NCI-H226 (cell line): ENCODE data around the gene ZNF414.

ENCODE experiments used
- DNase-seq: peaks from one replicate; pipeline ENCODE4 v3.0.0-alpha.2; 2015

The ZNF414 gene

DNA sequence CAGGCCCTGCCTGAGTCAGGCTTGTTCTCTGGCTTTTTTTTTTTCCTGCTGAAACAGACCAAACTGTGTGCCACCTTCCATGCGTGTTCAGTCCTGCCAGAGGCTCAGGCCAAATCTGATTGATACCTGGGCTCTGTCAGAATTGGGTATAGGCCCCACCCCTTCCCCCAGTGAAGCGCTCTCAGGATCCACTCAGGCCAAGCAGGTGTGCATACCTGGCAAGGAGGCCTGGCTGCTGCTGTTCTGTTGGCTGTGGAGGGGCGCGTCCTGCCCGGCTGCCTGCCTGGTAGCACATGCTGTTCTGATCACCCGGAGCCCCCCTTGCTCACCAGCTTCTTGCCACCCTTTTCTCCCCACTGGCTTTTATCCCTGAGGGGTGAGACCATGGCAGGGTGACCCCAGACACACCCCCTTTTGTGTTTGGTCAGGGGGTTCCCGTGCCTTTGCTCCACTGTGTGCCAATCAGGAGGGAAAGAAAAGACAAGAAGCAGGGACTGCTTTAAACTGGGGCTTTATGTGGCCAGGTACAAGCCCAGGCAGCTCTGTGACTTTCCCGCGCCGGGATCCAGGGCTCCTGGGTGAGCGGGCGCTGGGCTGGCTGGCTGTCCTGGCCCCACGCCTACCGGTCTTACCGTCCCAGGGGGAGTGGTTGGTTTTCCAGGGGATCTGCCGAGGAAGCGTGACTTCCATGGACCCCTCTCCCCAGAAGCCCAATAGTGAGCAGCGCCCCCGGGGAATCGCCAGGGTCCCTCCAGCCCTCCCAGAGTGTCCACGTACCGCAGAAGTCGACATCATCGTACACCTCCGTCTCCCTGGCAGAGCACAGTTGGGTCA is 24.2 kb downstream of the ZNF414 start:
- DNase-seq, result no peak

DNA sequence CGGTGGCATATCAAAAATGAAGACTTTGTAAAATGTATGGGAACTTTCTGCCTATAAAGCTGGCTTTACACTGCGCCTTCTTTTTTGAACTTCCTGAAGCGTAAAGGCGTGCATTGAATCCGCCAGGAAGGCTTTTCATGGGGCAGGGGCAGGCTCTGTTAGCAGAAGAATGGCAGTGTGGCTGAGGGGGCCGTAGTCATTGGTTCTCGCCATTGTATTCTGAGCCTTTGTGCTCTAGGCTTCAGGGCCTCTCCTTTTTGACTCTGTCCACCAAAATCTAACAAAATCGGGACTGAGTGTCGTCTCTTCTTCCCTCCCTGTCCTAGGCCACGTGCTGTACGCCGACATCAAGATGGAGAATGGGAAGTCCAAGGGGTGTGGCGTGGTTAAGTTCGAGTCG is 25.6 kb downstream of the ZNF414 start:
- DNase-seq, result no peak

DNA sequence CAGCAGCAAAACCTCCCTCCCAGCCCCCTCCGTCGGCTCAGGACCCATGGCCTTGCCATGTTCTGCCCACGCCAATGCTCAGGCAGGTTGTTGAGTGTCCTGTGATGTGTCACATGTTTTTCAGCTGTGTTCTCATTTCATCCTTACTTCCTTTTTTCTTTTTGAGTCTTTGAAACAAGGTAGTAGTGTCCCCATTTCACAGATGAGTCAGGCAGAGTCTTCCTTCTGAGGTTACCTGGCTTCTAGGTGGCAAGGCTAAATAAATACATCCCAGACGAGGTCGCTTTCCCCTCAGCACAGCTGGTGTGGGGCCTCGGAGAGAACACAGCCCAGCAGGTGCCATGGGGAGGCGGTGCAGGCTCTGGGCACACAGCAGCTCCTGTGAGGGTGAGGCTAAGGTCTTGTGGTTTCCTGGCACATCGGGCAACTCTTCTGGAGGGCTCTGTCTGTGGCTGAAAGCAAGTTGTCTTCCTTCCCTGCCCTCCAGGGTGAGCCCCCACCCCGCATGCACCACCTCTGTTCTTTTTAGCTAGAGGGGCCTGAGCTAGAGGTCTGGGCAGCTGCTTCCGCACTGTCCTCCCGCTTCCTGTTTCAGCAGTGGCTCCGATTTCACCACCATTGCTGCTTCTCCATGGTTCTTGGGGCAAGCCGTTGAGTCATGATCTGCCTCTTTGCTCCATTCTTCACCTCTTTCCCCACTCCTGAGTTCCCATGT is 26.7 kb downstream of the ZNF414 start:
- DNase-seq, result no peak

DNA sequence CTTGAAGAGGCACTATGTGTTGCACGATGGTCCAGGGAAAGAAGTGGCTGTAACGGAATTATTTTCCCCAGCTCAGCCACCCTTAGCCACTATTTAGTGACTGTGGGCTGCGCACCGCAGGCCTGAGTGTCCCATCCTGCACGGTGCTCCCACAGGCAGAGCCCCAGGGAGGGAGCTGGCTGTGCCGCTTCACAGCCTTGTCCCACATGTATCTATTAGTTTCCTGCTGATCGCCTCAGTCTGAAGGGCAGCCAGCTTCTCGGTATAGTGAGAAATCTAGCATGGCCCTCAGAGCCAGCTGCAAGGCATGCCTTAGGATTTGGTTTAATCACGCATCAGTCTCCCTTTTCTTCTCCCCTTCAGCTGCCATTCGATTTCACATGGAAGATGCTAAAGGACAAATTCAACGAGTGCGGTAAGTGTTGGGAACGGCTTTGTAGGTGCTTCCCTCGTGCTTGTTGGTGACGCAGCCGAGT is 27.3 kb downstream of the ZNF414 start:
- DNase-seq, result no peak

DNA sequence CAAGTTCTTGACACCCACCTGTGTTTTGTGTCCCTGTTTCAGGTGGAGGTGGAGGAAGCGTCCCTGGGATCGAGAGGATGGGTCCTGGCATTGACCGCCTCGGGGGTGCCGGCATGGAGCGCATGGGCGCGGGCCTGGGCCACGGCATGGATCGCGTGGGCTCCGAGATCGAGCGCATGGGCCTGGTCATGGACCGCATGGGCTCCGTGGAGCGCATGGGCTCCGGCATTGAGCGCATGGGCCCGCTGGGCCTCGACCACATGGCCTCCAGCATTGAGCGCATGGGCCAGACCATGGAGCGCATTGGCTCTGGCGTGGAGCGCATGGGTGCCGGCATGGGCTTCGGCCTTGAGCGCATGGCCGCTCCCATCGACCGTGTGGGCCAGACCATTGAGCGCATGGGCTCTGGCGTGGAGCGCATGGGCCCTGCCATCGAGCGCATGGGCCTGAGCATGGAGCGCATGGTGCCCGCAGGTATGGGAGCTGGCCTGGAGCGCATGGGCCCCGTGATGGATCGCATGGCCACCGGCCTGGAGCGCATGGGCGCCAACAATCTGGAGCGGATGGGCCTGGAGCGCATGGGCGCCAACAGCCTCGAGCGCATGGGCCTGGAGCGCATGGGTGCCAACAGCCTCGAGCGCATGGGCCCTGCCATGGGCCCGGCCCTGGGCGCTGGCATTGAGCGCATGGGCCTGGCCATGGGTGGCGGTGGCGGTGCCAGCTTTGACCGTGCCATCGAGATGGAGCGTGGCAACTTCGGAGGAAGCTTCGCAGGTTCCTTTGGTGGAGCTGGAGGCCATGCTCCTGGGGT is 28.2 kb downstream of the ZNF414 start:
- DNase-seq, result no peak

DNA sequence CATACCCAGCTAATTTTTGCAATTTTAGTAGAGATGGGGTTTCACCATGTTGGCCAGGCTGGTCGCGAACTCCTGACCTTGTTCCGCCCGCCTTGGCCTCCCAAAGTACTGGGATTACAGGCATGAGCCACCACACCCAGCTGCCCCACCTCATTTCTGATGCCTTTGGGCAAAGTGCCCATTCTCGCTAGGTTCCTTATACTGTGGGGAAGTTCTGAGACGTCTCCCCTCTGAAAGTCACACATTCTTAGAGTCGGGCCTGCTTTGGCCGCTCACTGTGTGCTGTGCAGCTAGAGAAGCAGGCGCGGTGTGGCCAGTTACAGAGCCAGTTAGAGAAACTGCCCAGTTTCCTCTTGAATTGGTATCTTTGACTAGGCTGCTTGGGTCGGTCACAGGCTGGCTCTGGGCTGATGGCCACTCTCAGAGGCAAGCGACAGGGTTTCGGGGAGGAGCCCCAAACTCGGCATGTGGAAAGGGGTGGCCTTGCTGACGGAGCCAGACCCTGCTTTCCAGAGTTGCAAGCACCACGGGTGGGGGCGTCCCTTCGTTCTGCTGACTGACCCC is 29.6 kb downstream of the ZNF414 start:
- DNase-seq, result no peak

DNA sequence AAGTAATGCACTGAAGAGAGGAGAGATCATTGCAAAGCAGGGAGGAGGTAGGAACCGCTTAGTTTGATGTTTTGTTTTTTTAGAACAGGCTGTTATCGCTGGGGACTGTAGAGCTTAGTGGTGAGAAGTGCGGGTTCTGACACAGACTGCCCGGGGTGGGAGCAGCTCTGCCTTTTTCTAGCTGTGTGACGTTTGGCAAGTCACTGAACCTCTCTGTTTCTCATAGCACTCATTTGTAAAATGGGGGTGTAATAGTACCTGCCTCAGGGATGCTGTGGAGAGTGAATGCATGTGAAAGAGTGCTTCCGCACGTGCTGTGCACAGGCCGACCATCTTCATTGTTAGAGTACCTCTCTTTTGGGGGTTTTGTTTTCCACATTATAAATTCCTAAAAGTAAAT is 30.8 kb downstream of the ZNF414 start:
- DNase-seq, result no peak

DNA sequence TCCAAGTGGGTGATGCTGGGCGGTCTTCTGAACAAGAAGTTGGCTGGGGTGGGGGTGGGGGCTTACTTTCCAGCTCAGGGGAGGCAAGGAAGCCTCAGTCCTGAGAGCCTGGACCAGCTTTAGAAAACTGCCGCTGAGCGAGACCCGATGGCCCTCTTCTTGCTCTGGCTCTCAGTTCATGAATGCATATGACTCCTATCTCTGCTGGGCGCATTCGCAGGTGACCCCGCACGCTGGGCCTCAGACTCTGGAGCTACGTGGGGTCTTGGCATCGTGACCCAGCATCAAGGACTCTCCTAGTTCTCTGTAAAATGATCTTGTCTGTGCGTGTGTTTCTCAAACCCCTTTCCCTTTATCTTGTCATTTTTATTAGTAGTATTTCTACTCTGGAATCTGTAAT is 31.3 kb downstream of the ZNF414 start:
- no peak for DNase-seq

DNA sequence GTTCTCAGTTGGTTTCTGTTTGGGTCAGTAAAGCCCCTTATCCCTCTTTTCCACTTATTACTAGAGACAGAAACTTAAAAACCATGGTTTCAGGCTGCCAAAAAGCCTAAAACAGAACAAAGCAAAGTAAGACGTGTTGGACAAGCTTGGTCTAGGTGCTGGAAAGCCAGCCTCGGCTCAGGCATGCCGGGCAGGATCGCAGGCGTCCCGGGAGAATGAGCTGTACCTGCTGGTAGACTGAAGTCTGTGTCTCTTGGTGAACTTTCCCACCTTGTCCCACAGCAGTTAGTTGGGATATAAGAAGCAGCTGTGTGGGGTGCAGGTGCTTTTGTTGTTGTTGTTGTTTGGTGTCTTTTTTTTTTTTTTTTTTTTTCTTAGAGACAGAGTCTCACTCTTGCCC is 32.4 kb downstream of the ZNF414 start:
- DNase-seq, result no peak

DNA sequence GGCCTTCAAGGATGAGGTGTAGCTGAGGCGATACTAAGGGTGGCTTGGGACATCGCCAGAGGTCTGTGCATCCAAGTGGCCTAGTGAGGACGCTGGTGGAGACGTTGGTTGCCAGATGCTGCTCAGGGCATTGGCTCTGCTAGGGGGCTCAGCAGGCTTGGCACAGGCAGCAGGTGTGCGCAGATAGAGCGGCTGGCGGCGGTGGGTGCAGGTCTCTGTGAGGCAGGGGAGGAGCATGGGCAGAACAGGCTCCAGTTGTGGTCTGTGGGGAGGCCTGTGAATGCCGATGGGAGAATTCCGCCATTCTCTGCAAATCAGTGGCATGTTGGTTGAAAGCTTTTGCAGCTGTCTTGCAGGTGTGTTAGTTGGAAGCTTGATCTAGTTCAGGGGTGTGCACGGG is 32.8 kb downstream of the ZNF414 start:
- DNase-seq, result no peak

DNA sequence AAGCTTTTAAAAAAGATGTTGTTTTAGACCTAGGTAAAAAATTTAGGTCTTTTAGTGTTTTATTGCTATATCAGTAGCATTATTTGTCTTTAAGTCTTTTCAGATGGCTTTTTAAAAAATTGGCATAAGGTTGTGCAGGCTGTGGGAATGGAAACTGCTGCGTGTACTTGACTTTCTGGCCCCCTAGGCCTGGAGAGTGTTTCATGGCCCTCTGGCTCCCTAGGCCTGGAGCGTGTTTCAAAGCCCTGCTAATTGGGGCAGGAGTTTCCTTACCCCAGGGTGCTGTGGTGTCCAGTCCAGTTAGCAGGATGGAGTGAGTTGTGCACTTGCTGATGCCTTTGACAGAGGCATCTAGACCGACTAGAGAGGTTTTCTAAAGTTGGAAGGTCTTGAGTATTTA is 35.4 kb downstream of the ZNF414 start:
- no peak for DNase-seq

DNA sequence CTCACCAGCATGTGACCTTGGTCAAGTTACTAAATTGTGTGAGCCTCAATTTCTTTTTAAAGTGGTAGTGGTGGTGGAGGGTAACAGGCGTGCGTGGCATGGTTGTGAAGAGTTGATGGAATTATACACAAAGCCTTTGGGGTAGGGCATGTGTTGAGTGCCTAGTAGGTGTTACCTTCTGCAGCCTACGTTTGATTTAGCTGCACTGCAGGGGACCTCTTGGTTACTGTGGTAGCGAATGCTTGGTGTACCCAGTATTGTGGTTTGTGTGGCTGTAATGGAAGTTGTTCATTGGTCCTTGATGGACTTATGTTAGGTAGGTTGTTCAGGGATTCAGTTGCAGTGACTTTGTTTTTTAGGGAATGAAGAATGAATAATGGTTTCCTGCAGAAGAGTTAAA is 36.1 kb downstream of the ZNF414 start:
- DNase-seq, result no peak

DNA sequence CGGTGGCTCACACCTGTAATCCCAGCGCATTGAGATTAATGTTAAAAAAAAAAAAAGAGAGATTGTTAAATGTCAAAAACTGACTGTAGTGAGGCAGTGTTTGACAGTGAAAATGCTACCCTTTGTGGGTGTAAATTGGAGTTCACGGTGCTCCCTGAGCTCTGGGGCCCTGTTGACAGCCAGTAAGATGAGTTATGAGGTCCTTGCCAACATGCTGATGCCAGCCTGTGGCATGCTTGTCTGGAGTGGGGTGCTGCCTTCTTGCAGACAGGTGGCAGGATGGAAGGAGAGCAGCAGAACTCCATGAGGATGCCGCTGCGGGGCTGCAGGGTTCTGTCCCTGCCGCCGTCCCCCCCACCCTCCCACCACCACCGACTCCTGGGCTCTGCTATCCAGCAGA is 37.4 kb downstream of the ZNF414 start:
- no peak for DNase-seq

DNA sequence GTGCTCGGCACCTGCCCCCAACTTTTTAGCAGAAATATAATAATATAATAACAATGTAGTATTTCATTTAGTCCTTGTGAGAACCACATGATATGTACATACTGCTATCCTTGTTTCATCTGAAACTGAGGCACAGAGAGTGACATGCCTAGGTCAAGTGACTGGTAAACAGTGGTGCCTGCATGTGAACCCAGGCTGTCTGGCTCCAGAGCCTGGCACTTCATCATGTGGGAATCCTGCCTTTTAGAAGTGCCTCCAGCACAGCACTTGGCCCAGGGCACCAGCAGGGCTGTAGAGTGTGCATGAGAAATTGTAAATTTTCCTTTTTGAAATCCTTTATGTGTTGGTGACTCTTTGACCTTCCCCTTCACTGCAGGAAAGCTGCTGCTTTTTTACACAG is 39.0 kb downstream of the ZNF414 start:
- no peak for DNase-seq

DNA sequence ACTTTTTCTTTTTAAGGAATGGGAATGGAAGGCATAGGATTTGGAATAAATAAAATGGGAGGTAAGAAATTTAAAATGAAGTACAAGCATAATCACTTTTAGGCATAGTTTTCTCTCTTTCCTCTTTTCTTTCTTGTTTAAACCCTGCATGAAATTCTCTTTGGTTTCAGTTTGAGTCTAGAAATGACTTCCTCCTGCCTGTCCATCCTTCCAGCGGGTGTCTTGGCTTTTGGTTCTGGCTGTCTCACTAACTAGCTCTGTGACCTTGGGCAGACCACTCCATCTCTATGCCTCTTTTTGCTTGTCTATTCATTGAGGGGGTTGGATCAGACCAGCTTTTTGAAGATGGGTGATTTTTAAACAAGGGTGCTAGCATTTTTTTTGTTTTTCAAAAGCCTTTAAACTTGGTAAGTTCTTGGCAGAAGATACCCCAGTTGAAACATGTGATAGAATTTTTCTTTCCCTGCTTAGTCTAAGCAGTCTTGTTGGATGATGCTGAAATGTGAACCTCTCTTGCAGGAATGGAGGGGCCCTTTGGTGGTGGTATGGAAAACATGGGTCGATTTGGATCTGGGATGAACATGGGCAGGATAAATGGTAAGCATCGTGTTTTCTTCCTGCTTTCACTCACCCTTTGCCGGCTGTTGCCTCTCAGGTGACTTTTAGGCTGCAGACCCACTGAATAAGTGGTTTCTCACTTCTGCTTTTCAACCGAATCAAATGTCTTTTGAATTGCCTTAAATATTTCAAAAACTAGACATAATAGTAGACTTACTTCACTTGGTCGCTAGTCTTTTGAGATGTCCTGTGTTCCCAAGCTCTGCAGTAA is 40.1 kb downstream of the ZNF414 start:
- DNase-seq, result no peak

DNA sequence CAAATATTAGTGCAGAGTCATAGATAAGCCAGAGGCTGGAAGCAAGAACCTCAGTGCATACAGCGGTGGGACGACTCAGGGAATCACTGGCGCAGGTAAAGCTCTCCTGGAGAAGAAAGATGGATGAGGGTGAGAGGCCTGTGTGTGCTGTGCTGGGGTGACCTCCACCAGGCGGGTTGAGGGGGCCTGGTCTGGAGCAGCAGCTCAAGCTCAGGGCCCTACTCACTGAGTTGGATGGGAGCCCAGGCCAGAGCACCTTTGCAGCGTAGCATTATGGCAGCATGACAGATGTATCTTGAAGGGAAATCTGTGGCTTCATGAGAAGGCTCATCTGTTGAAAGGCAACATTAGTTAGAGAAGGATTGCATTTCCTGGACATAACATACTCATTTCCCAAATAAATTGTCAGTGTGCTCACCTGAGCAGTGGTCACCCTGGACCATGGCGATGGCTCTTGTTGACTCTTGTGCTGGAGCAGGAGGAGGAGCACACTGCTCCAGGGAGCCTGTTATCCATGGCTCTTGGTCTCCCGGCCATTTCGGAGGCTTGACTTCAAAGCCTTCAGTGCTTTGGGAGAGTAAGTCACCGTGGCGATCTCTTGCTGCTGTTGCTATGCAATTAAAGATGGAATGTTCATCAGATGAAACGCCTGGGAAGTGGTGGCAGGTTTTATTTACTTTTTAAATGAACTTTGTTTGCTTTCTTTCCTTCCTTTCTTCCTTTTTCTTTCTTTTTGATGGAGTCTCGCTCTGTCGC is 44.2 kb downstream of the ZNF414 start:
- DNase-seq, result no peak

DNA sequence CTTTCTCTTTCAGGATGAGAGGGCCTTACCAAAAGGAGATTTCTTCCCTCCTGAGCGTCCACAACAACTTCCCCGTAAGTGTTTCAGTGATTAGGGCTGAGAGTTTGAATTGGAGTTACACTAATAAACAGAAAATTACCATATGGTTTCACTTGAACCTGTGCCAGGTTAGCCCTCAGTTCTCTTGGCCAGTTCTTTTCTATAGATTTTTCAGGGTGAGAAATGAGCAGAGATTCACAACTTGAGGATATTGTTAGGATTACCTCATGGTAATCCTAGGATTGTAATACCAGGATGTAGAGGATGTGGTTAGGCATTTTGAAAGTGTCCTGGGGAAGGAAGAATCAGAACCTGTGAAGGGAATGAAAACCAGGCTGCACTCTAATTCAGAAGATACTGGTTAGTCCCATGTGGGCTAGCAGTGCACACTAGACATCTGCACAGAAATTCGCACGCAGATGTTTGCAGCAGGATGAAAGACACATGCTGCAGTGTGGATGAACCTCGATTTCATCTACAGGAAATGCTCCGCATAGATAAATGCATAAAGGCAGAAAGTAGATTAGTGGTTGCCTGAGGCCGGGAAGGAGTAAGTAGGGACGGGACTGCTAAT is 45.1 kb downstream of the ZNF414 start:
- DNase-seq, result no peak

DNA sequence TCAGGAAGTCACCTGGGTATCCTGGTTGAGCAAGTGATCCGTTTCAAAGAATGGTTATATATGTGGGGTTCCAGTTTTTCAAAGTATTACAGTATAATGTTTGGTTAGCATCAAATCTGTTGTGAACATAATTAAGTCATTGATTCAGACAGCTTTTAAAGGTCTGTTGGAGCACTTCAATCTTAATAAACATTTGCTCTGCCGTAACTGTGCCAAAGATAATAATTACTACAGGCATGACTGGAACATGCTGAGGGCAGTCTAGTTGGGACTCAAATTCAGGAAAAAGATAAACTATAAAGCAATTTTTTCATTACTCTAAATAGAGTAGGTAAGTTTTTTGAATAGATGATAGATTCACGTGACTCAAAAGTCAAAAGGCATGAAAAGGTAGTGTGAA is 45.8 kb downstream of the ZNF414 start:
- DNase-seq, result no peak

DNA sequence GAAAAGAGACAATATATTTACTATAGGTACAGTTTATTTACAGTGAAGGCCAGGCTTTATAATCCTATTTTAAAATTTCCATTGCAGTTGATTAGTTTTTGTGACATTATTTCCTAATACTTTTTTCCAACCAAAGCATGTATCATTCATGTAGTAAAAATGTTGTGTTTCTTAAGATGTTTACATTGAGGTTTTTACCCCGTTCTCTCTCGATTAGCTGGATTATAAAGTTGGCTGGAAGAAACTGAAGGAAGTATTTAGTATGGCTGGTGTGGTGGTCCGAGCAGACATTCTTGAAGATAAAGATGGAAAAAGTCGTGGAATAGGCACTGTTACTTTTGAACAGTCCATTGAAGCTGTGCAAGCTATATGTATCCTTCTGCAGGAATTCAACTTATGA is 47.9 kb downstream of the ZNF414 start:
- DNase-seq, result no peak

DNA sequence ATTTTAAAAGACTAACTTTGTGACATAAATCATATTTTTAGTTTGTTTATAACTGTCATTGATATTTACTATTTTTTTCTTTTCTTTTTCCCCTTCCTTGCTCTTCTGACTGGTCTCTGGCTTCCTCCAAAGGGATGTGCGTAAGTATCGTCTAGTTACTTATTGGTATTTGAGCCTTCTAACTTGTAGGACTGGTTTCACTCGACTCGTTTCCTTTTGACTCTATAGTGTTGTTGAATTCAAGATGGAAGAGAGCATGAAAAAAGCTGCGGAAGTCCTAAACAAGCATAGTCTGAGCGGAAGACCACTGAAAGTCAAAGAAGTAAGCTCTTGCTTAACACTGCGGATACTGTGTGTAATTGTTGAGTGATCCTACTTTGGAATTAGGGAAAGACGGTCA is 50.6 kb downstream of the ZNF414 start:
- DNase-seq, result no peak

DNA sequence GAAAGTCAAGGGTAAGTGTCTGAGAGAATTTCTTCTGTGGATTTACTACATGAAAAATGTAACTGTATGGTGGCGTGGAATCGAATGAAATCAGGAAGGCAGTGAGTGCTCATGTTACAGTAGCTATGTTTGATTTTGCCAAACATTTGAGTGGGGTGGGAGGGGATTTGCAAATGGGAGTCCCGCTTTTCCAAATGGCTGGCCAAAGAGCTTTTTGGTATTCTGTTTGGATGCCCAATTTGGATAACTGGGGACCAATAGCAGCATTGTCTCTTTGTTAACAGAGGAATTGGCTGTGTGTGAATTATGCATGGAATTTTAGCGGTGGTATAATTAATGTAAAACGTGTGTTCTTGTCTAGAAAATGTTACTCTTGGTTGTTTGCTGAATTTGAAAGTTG is 51.4 kb downstream of the ZNF414 start:
- DNase-seq, result no peak
